Panc1 (cell line): ENCODE measurements around the gene FARS2. TPM values are rescaled to one million over a fixed set of nuclear protein-coding genes. Genes with fewer than 3 reads are reported as not detected.

Experiments used
- ATAC-seq: fragments of 200-7000 bp; cut with Tn5 transposase; 2 replicates; pipeline ENCODE4 v1.9.1; 2020; ENCODE audit warnings: mild to moderate bottlenecking, moderate library complexity
- BruUV-seq: library from RNA; stranded (reverse); fragments of 400-500 nt; replicated peaks from 2 replicates; lab custom pipeline; 2021; lab: Mats Ljungman, UMichigan
- CTCF ChIA-PET: fragments of 300-600 bp; sonication (Branson Sonifier 250); formaldehyde crosslinking; loops from one replicate; lab custom pipeline; 2022; ENCODE audit warnings: antibody characterized with exemption; lab: Charles Lee
- POLR2A ChIA-PET: fragments of 300-600 bp; sonication (Branson Sonifier 250); formaldehyde crosslinking; loops from one replicate; lab custom pipeline; 2022; ENCODE audit warnings: antibody characterized with exemption; lab: Charles Lee
- DNase-seq: peaks from one replicate; pipeline ENCODE4 v3.0.0-alpha.2; 2010; ENCODE audit warnings: low read depth, low spot score
- H3K27ac ChIP-seq: 2 replicates; pipeline ENCODE4 v1.5.1; 2011; ENCODE audit warnings: mild to moderate bottlenecking, low read length, inconsistent platforms
- H3K27me3 ChIP-seq: fragments of 200-500 bp; sonication (Bioruptor generic); 2 replicates; pipeline ENCODE4 v1.6.0; 2014; ENCODE audit warnings: low read length, inconsistent platforms; ENCODE audit not compliant: control insufficient read depth, insufficient read depth
- H3K36me3 ChIP-seq: fragments of 200-500 bp; sonication (Bioruptor generic); 2 replicates; pipeline ENCODE4 v1.5.1; 2014; ENCODE audit warnings: inconsistent platforms, mild to moderate bottlenecking, low read length, moderate library complexity; ENCODE audit not compliant: control insufficient read depth, insufficient read depth
- H3K4me1 ChIP-seq: 2 replicates; pipeline ENCODE4 v1.5.1; 2011; ENCODE audit warnings: inconsistent platforms, mild to moderate bottlenecking, low read length, moderate library complexity; ENCODE audit not compliant: control insufficient read depth, insufficient read depth
- H3K4me3 ChIP-seq, 2 experiments: 2 replicates each; pipeline ENCODE4 v1.5.1; 2011 to 2012; ENCODE audit warnings: low read depth in 2 of 2, low read length in 2 of 2, mild to moderate bottlenecking in 2 of 2, inconsistent platforms in 1 of 2, moderate library complexity in 1 of 2
- H3K9me3 ChIP-seq: fragments of 200-500 bp; sonication (Bioruptor generic); 2 replicates; pipeline ENCODE4 v1.5.1; 2014; ENCODE audit warnings: low read depth, mild to moderate bottlenecking, inconsistent platforms, low read length, moderate library complexity; ENCODE audit not compliant: control insufficient read depth, insufficient read depth
- CTCF ChIP-seq: fragments of 450-650 bp; IDR thresholded peaks from 2 replicates; pipeline ENCODE4 v1.5.1; 2017; ENCODE audit warnings: mild to moderate bottlenecking
- POLR2AphosphoS5 ChIP-seq: IDR thresholded peaks from 2 replicates; pipeline ENCODE4 v1.6.1; 2012; ENCODE audit warnings: mild to moderate bottlenecking, low read depth, low read length, moderate library complexity
- REST ChIP-seq, 2 experiments: IDR thresholded peaks; 2 replicates each; pipeline ENCODE4 v1.6.1; 2011 to 2012; ENCODE audit warnings: low read depth in 2 of 2, control low read depth in 1 of 2, low read length in 1 of 2, mild to moderate bottlenecking in 1 of 2, moderate library complexity in 1 of 2; ENCODE audit not compliant: insufficient read depth in 1 of 2
- SIN3A ChIP-seq: IDR thresholded peaks from 2 replicates; pipeline ENCODE4 v1.6.1; 2012; ENCODE audit warnings: low read depth, mild to moderate bottlenecking, low read length, moderate library complexity, borderline replicate concordance; ENCODE audit not compliant: insufficient read depth
- TCF7L2 ChIP-seq: IDR thresholded peaks from 2 replicates; pipeline ENCODE4 v1.6.1; 2011; ENCODE audit warnings: mild to moderate bottlenecking, low read depth, low read length, inconsistent platforms
- in situ Hi-C: cut with HindIII; loops from 2 replicates; pipeline ENCODE4 v1.10.0; 2016; ENCODE audit warnings: low sequenced_read_pairs, low pct_unique_long_range_greater_than_20kb
- intact Hi-C: fragments of 100-400 bp; cut with micrococcal nuclease; formaldehyde crosslinking; loops from one replicate; pipeline ENCODE4 v1.10.0; 2022; ENCODE audit not compliant: unreplicated experiment
- total RNA-seq: library from RNA; stranded (reverse); gene quantifications from one replicate; pipeline ENCODE4 v1.2.1, GENCODE V29; 2021; ENCODE audit not compliant: unreplicated experiment

The FARS2 gene
- total RNA-seq, 1 experiment from 2014 or later: 12.8 TPM

DNA sequence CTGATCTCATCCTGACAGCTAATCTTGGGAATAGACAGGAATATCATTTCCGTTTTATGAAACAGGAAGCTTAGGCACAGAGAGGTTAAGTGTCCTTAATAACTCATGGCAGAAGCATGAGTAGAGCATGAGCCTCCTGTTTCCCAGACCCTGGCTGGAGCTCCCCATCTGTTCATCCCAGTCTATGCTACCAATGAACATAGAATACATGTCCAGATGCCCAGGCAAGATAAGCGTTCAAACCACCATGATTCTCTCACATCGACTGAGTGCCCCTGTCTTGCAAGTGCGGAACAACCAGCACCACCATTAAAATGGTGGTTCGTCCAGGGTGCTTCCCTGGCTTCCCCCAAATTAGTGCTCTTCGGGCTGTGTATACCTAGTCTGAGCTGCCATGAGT is 217.1 kb downstream of the FARS2 start:
- no TSS peak for BruUV-seq
- POLR2A ChIA-PET: no interaction called here
- CTCF ChIA-PET: no interaction called here
- Histone ChIP-seq H3K4me1 (no peaks in the 10 kb centered on the region), H3K4me3 (no peak overlapping the region), H3K36me3 (no peaks in the 10 kb centered on the region), H3K27me3 (no peaks in the 10 kb centered on the region), H3K9me3 (no peaks in the 10 kb centered on the region), H3K27ac (no peak overlapping the region)
- ATAC-seq (no peak), DNase-seq (no peak)
- TF ChIP-seq POLR2AphosphoS5 (no peak), SIN3A (no peak), CTCF (no peak), REST (IDR thresholded peaks at IDR 0.05; ENCODE audit: insufficient read depth in 1 of 2, low read depth in 2 of 2, low read length in 1 of 2) (no peak), TCF7L2 (no peak)
- intact Hi-C loops (loop anchor here (10.0 kb wide), 1 partner anchor 516 kb away; no protein-coding TSS in a partner anchor), in situ Hi-C loops (no loop called here)

GRCh38 chr6:5481033-5481432 is 219.7 kb downstream of the FARS2 start:
- intact Hi-C loops (no loop called here), in situ Hi-C loops (no loop called here)
- H3K9me3 ChIP-seq: no peaks in the 10 kb centered on the region
- H3K4me1 ChIP-seq: no peaks in the 10 kb centered on the region
- CTCF ChIA-PET: no interaction called here
- ATAC-seq (no peak), DNase-seq (no peak)
- H3K36me3 ChIP-seq: no peaks in the 10 kb centered on the region
- no peak overlapping the region for H3K27ac ChIP-seq
- POLR2A ChIA-PET: no interaction called here
- TF ChIP-seq SIN3A: no peak
- TF ChIP-seq POLR2AphosphoS5: no peak
- TF ChIP-seq REST (IDR thresholded peaks at IDR 0.05; ENCODE audit: insufficient read depth in 1 of 2, low read depth in 2 of 2, low read length in 1 of 2): no peak
- no peak for TF ChIP-seq TCF7L2
- no peak for TF ChIP-seq CTCF
- H3K27me3 ChIP-seq: no peaks in the 10 kb centered on the region
- BruUV-seq: no TSS peak
- H3K4me3 ChIP-seq: no peak overlapping the region
